Cardiac fibroblast (primary cell): ENCODE results near the gene ERFE.
"Not testable (repeated sequence)": the region's sequence is repeated elsewhere in the genome, so short reads cannot be mapped to it uniquely, and the experiment has no call there.

Experiments used
- DNase-seq, 2 donors: peaks; one replicate each; pipeline versions ENCODE4 v3.0.0 to v3.0.0-alpha.2; 2010; ENCODE audit warnings: low read depth in 2 of 2
- H3K4me3 ChIP-seq, 2 donors: replicated peaks in 1 of 2; 1 replicate in 1 of 2; 2 replicates in 1 of 2; pipeline ENCODE4 v1.5.1; 2011; ENCODE audit warnings: low read depth in 2 of 2, low read length in 2 of 2, mild to moderate bottlenecking in 2 of 2, moderate library complexity in 1 of 2
- TF ChIP-seq, protein P1 (sequence below): IDR thresholded peaks from one replicate; pipeline ENCODE4 v1.5.1; 2011; ENCODE audit warnings: low read depth, mild to moderate bottlenecking, low read length, inconsistent platforms

The ERFE gene

GRCh38 chr2:238158509-238159070, at the start of gene ERFE:
TSS of gene ERFE (plus strand) at chr2:238158970. CDS start at chr2:238159008, 38 bp downstream.
- H3K4me3 ChIP-seq = peak within 1 kb of the TSS; percentile 15 to 48
- DNase-seq = peak; percentile 46 to 54
- TF ChIP-seq, protein P1, sequence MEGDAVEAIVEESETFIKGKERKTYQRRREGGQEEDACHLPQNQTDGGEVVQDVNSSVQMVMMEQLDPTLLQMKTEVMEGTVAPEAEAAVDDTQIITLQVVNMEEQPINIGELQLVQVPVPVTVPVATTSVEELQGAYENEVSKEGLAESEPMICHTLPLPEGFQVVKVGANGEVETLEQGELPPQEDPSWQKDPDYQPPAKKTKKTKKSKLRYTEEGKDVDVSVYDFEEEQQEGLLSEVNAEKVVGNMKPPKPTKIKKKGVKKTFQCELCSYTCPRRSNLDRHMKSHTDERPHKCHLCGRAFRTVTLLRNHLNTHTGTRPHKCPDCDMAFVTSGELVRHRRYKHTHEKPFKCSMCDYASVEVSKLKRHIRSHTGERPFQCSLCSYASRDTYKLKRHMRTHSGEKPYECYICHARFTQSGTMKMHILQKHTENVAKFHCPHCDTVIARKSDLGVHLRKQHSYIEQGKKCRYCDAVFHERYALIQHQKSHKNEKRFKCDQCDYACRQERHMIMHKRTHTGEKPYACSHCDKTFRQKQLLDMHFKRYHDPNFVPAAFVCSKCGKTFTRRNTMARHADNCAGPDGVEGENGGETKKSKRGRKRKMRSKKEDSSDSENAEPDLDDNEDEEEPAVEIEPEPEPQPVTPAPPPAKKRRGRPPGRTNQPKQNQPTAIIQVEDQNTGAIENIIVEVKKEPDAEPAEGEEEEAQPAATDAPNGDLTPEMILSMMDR = peak; percentile 18

DNA sequence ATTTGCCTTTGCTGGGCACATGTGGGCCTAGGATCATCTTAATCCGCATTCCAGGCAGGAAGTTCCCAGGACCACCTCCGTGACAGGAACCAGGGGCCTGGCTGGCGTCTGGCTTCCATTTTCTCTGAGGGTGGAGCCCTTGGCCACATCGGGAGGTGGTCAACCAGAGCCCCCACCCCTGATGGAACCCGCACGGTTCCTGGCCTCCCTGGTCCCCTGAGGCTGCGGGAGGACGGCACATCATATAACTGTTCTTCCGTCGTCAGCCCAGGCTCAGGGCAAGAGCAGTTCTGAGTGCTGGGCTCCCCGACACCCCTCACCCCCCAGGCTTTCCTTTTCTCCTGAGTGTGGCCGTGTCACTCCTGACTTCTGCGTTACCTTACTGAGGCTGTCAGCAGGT, 45.2 kb upstream of the ERFE start:
- H3K4me3 ChIP-seq = no peak overlapping the region
- TF ChIP-seq, protein P1 = no peak
- no peak for DNase-seq

GRCh38 chr2:238114331-238114841, 44.4 kb upstream of the ERFE start:
- TF ChIP-seq, protein P1 = no peak
- no peak overlapping the region for H3K4me3 ChIP-seq
- DNase-seq = no peak

DNA sequence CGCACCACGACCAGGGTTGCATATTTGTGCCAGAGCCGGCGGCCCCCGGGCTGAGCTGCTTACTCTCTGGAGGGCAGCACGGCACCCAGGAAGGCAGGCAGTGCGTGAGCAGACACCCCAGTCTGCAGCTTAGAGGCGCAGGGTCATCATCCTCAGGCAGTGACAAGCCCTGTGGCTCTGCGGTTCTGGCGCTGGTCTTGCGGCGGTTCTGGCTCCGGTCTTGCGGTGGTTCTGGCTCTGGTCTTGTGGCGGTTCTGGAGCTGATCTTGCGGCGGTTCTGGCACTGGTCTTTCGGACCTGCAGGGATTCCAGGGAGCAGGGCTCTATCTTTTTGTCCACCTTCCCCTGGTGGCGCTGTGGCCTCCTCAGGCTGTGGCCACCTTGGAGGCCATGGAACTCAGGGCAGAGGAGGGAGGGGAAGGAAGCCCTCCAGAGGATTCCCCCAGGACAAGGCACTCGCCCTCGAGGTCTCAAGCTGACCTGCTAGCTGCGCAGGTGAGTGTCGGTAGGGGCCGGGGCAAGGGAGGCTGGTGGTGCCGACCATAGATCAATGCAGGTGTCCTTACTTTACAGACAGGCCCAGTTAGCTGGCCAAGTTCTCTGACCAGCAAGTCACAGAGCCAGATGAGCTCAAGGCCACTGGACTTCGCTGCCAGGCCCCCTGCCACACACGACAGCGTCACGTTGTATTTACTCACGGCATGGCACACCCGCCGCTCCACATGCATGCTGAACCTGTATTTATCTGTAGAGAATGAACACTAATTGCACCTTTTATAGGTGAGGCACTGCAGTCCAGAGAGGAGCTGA, 43.7 kb upstream of the ERFE start:
- H3K4me3 ChIP-seq = no peak overlapping the region
- DNase-seq = no peak
- TF ChIP-seq, protein P1 = no peak

GRCh38 chr2:238115709-238116108, 43.1 kb upstream of the ERFE start:
- DNase-seq, H3K4me3 ChIP-seq: not testable (repeated sequence)

DNA sequence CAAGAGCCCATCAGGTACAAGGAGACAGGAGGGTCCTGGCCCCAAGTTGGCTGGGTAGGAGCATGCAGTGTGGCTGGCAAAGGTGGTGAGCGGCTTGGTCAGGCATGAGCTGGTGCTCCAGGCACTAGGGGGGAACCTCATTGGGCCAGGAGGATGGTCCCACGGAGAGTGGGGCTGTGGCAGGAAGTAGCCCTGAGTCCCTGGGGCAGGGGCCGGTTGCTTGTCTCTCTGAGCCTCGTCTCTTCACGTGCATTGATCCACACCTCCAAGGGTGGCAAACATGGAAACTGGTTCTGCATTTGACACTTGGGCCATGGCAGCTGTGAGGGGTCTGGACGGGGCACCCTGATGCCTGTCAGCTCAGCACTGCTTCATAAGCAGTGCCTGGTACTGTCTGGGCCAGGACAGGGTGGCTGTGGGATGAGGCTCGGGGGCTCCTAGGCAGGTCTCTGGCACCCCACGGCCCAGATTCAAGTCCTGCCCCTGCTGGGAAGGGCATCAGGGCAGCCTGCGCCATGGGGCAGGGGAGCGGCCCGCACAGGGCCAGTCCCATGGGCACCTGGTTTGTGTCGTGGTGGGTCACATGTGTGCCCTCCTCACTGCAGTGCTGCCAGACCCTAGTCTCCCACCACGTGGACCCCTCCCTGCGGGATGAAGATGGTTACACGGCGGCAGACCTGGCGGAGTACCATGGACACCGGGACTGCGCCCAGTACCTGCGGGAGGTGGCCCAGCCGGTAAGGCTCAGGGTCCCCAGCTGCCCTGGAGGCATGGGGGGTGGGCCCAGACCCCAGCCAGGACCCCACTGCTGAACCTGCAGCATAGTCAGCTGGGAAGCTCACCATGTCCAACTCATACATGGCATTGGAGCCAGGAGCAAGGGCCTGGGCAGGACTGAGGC, 42.2 kb upstream of the ERFE start:
- DNase-seq = no peak
- H3K4me3 ChIP-seq = no peak overlapping the region
- TF ChIP-seq, protein P1 = no peak
